Urinary bladder (tissue), 4 donors: ENCODE results near the gene MCRS1. TPM values are rescaled to one million over a fixed set of nuclear protein-coding genes. Genes with fewer than 3 reads are reported as not detected.

Experiments used
- DNase-seq: peaks from one replicate; pipeline ENCODE4 v3.0.0-alpha.2; 2015; ENCODE audit errors: extremely low spot score
- H3K27ac ChIP-seq: one replicate; pipeline ENCODE4 v1.5.1; 2013; ENCODE audit warnings: low read depth, mild to moderate bottlenecking, moderate library complexity
- H3K36me3 ChIP-seq: one replicate; pipeline ENCODE4 v1.6.1; 2013; ENCODE audit warnings: mild to moderate bottlenecking, moderate library complexity; ENCODE audit not compliant: insufficient read depth
- H3K4me1 ChIP-seq: one replicate; pipeline ENCODE4 v1.6.1; 2013; ENCODE audit warnings: mild to moderate bottlenecking, moderate library complexity; ENCODE audit not compliant: insufficient read depth
- H3K4me3 ChIP-seq: one replicate; pipeline ENCODE4 v1.5.1; 2013; ENCODE audit warnings: low read depth, low read length
- WGBS: extraction: QIAGEN DNeasy Blood & Tissue Kit; methylation state at CpG from one replicate; pipeline ENCODE4 v1.1.7; 2013; 5-methylcytosine and 5-hydroxymethylcytosine counted together
- polyA plus RNA-seq: library from polyadenylated mRNA; stranded (reverse); fragments of 200-250 nt; gene quantifications from one replicate; pipeline ENCODE4 v1.2.3, GENCODE V29; 2013
- total RNA-seq: library from RNA; depleted of rRNA; stranded (reverse); fragments of >200 nt; gene quantifications from one replicate; pipeline ENCODE4 v1.2.3, GENCODE V29; 2014
- donor health status: healthy with polysubstance abuse.
- donor health status: healthy.

The MCRS1 gene
- total and polyA plus RNA-seq, 2 donors, result 23.0 to 48.3 TPM

- DNase-seq, result no peak
- Histone ChIP-seq H3K4me3 (peak overlapping the region; percentile 69), H3K36me3 (no peaks in the 10 kb centered on the region), H3K27ac (no peak overlapping the region), H3K4me1 (peaks cover 2% of the 10 kb centered on the region)
- 1% methylated on average over 19 of the region's 19 CpGs for WGBS
Measured at GRCh38 chr12:49568442-49569162, 660 bp upstream of the MCRS1 start.

- H3K4me1 ChIP-seq, result peaks cover 2% of the 10 kb centered on the region
- WGBS, result 3% methylated on average over 11 of the region's 11 CpGs
- DNase-seq, result no peak
- H3K27ac ChIP-seq, result no peak overlapping the region
- no peaks in the 10 kb centered on the region for H3K36me3 ChIP-seq
- peak overlapping the region; percentile 69 for H3K4me3 ChIP-seq
Measured at GRCh38 chr12:49567302-49567610, 686 bp downstream of the MCRS1 start.

- 94% methylated on average over 13 of the region's 13 CpGs for WGBS
- Histone ChIP-seq H3K4me3 (no peak overlapping the region), H3K4me1 (peaks cover 2% of the 10 kb centered on the region), H3K36me3 (no peaks in the 10 kb centered on the region), H3K27ac (no peak overlapping the region)
- DNase-seq, result no peak
Measured at GRCh38 chr12:49566361-49566760, 1.6 kb downstream of the MCRS1 start.

- DNase-seq, result no peak
- H3K36me3 ChIP-seq, result no peaks in the 10 kb centered on the region
Measured at GRCh38 chr12:49565406-49566265, 2.3 kb downstream of the MCRS1 start.

GRCh38 chr12:49564686-49565405 is 3.1 kb downstream of the MCRS1 start:
- H3K36me3 ChIP-seq, result no peaks in the 10 kb centered on the region
- 83% methylated on average over 8 of the region's 8 CpGs for WGBS

More at GRCh38 chr12:49565406-49566265, 2.3 kb downstream of the MCRS1 start:
- H3K4me3 ChIP-seq, result no peak overlapping the region
- 92% methylated on average over 12 of the region's 12 CpGs for WGBS
- H3K4me1 ChIP-seq, result no peaks in the 10 kb centered on the region
- no peak overlapping the region for H3K27ac ChIP-seq

GRCh38 chr12:49563951-49564685 is 3.8 kb downstream of the MCRS1 start:
- Histone ChIP-seq H3K36me3 (peaks cover 3% of the 10 kb centered on the region), H3K4me3 (no peak overlapping the region), H3K4me1 (no peaks in the 10 kb centered on the region), H3K27ac (no peak overlapping the region)
- DNase-seq, result no peak
- 92% methylated on average over 14 of the region's 14 CpGs for WGBS

More at GRCh38 chr12:49564686-49565405, 3.1 kb downstream of the MCRS1 start:
- no peak for DNase-seq
- H3K4me1 ChIP-seq, result no peaks in the 10 kb centered on the region
- no peak overlapping the region for H3K27ac ChIP-seq
- H3K4me3 ChIP-seq, result no peak overlapping the region

- WGBS, result 92% methylated on average over 6 of the region's 6 CpGs
- no peak for DNase-seq
- peaks cover 3% of the 10 kb centered on the region for H3K36me3 ChIP-seq
Measured at GRCh38 chr12:49562831-49563230, 5.1 kb downstream of the MCRS1 start.

GRCh38 chr12:49562233-49562632 is 5.7 kb downstream of the MCRS1 start:
- DNase-seq, result no peak
- no peak overlapping the region for H3K27ac ChIP-seq
- WGBS, result 85% methylated on average over 6 of the region's 6 CpGs
- H3K4me1 ChIP-seq, result no peaks in the 10 kb centered on the region
- H3K4me3 ChIP-seq, result no peak overlapping the region
- H3K36me3 ChIP-seq, result peaks cover 7% of the 10 kb centered on the region

More at GRCh38 chr12:49562831-49563230, 5.1 kb downstream of the MCRS1 start:
- H3K27ac ChIP-seq, result no peak overlapping the region
- H3K4me1 ChIP-seq, result no peaks in the 10 kb centered on the region
- no peak overlapping the region for H3K4me3 ChIP-seq

- no peak for DNase-seq
- H3K27ac ChIP-seq, result no peak overlapping the region
- peaks cover 10% of the 10 kb centered on the region for H3K36me3 ChIP-seq
- 89% methylated on average over 7 of the region's 7 CpGs for WGBS
- H3K4me3 ChIP-seq, result no peak overlapping the region
- H3K4me1 ChIP-seq, result no peaks in the 10 kb centered on the region
Measured at GRCh38 chr12:49560695-49561094, 7.2 kb downstream of the MCRS1 start.

GRCh38 chr12:49559011-49559675 is 8.8 kb downstream of the MCRS1 start:
- H3K36me3 ChIP-seq, result peaks cover 10% of the 10 kb centered on the region
- no peaks in the 10 kb centered on the region for H3K4me1 ChIP-seq
- H3K27ac ChIP-seq, result no peak overlapping the region
- no peak for DNase-seq
- WGBS, result 95% methylated on average over 17 of the region's 17 CpGs
- H3K4me3 ChIP-seq, result no peak overlapping the region

- H3K36me3 ChIP-seq, result peaks cover 10% of the 10 kb centered on the region
- 88% methylated on average over 13 of the region's 13 CpGs for WGBS
- no peak overlapping the region for H3K4me3 ChIP-seq
- H3K4me1 ChIP-seq, result no peaks in the 10 kb centered on the region
- no peak overlapping the region for H3K27ac ChIP-seq
- DNase-seq, result no peak
Measured at GRCh38 chr12:49558526-49558925, 9.4 kb downstream of the MCRS1 start.

GRCh38 chr12:49557917-49558215 is 10.1 kb downstream of the MCRS1 start:
- no peak for DNase-seq
- Histone ChIP-seq H3K4me3 (no peak overlapping the region), H3K36me3 (peaks cover 10% of the 10 kb centered on the region), H3K4me1 (no peaks in the 10 kb centered on the region), H3K27ac (no peak overlapping the region)
- WGBS, result 78% methylated on average over 7 of the region's 7 CpGs
